CD4-positive, alpha-beta T cell treated with Interleukin-12 subunit alpha and Interleukin-12 subunit beta, for 1 hour (primary cell): ENCODE data around the gene KCNC1.

ENCODE experiments used
- DNase-seq: peaks from one replicate; pipeline ENCODE4 v3.0.0-alpha.2; 2020

KCNC1 gene

DNA sequence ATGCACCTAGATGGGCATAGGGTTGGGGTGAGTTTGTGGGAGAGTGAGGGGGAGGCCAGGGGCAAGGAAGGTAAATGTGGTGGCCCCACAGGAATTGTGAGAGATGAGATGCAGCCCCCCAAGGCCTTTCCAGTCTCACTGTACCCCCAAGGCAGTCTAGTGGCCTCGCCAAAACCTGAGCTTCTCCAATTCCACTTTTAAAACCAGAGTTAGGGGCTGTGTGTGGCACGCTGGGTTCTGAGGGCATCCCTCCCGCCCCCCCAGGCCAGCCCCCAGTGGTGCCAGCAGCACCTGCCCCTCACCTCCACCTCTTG, 40.4 kb downstream of the KCNC1 start:
- no peak for DNase-seq

DNA sequence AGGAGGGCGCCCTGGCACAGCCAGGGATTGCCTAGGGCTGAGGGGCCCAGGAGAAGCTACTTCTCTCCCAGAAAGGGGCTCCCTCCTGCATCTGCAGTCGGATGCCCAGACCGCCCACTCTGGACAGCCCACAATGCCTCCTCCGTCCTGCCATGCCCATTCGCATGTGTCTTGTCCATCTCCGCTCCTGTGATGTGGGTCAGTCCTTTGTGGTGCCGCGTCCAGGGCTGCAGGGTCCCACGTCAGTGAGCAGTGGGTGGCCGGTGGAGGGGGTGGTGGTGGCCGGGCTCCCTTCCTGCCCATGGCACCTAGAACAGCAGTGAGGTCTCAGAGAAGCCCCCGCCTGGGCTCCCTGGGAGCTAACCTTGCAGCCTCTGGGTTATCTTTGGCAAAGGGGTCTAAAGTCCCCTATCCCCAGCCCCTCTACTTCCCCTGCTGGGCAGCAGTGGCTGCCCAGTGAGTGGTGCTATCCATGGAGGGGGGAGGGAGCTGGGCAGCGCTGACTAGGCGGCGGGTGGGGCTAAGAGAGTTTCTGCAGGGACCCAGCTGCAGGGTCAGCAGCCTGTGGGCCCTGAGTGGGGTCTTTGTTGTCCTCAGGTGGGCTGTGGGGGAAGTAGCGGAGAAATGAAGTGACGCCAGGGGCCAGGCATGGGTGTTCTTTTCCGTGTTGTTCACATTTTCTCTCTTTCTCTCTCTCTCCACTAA, 41.1 kb downstream of the KCNC1 start:
- DNase-seq, result no peak

DNA sequence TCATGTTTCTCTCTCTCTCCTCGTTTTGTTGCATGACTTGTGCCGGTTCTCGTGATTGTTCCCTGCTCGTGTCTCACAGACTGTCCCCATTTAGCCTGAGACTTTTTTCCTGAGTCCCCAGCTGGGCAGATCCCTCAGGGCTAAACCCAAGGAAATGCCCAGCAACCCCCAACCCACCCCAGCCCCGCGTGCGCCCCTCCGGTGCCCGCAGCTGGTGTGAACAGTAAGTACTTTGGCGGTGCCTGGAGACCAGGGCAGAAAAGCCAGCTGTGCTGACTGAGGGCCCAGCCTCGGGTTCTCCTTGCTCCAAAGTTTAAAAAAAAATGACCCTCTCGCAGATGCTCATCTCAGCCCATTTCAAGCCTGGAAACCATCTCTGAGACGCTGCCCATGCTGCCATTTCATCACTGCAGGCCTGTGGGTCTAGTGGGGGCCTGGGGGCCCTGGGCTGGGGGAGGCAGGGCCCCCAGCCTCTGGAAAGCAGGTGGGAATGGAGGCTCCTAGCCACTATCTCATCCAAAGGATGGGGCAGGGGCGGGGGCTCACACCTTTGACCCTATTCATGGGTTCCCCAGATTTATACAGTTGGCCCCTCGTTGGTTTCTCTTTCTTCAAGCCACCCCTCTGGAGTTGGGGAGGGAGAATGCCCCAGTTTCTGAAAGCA, 41.8 kb downstream of the KCNC1 start:
- no peak for DNase-seq

DNA sequence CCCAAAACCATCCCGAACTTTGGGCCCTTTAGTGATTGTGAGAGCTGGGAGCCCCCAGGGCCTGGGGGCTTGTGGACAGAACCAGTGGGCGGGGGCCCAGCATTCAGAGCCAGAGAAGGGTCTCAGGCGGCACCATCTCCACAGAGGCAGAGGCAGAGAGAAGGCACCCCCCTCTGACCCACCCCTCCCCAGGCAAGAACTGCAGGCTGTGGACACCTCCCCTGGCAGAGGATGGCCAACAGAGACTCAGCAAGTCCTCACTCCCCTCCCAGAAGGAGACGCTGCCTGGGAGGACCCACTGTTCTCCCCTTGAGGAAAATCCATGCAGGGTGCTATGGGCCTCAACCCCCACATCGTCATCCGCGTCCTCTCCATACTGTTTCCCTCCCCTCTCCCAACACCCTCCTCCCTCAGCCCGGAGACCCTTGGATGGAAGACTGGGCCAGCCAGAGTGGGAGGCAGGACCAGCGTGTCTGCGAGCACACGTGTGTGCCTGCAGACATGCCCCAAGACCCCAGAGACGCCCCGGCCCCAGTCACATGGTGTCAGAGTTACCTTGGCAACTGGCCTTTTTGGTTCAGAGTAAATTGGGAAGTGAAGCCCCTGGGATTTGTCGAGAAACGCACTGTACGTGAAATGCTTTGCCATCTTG, 42.6 kb downstream of the KCNC1 start:
- DNase-seq, result no peak

DNA sequence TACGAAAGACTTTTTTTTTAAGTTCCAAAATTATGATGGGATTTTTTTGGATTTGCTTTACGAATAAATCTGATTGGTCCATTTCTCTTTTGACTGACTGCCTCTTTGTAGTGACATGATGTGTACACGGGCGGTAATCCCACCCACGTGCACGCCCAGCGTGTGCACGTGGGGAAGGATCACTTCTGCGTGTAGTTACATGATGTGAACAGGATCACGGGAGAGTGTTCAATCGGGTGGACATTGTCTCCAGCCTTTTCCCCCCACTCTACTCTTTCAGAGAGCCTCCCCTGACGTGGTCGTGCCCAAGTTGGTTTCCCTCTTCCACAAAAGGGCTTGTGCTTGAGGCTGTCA, 43.1 kb downstream of the KCNC1 start:
- DNase-seq, result no peak

DNA sequence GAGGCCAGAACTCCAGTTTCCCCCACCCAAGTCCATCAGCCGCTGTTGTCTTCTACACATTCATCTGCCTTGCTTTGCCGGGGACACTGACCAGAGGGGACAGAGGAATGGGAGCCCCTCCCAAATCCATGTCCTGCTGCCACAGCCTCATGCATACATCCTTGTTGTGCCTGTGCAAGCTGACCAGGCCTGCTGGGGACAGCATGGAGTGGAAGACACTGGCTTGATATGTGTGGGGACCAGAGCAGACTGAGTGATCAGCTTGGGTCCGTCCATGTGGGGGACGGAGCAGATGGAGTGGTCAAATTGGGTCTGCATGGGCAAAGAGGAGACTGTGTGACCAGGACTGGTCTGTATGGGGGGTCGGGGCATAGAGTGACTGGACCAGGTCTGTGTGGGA, 43.8 kb downstream of the KCNC1 start:
- no peak for DNase-seq

DNA sequence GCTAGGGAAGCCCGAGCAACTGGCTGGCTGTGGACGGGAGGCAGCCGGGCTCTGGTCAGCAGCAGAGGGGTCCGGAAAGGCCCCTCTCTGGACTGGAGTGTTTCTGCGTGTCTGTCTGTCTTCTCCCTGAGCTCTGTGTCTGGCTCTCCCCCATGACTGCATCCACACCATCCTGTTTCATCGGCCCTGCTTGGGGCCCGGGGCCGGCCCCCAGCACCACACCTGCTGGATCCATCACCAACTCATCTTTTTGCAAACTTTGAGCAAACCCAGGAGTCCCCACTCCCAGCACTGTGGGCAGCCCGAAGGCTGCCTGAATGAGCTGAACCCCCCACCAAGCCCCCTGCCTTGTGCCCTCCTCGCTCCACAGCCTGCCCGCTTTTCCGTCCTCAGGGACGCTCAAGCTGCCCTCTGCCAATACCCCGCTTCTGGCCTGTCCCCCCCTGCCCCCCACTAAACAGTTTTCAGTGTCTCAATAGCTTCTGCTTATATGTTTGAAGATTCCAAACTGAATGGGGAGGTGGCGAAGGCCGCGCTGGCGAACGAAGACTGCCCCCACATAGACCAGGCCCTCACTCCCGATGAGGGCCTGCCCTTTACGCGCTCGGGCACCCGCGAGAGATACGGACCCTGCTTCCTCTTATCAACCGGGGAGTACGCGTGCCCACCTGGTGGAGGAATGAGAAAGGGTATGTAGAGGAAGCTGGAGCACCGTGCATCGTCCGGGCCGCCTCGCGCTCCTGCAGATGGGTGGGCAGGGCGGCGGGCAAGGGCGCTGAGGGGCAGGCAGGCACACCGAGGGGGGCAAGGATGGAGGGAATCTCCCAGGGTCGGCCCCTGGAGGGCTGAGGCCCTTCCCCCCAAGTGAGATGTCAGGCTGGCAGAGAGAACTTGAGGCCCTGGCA, 44.6 kb downstream of the KCNC1 start:
- DNase-seq, result no peak

DNA sequence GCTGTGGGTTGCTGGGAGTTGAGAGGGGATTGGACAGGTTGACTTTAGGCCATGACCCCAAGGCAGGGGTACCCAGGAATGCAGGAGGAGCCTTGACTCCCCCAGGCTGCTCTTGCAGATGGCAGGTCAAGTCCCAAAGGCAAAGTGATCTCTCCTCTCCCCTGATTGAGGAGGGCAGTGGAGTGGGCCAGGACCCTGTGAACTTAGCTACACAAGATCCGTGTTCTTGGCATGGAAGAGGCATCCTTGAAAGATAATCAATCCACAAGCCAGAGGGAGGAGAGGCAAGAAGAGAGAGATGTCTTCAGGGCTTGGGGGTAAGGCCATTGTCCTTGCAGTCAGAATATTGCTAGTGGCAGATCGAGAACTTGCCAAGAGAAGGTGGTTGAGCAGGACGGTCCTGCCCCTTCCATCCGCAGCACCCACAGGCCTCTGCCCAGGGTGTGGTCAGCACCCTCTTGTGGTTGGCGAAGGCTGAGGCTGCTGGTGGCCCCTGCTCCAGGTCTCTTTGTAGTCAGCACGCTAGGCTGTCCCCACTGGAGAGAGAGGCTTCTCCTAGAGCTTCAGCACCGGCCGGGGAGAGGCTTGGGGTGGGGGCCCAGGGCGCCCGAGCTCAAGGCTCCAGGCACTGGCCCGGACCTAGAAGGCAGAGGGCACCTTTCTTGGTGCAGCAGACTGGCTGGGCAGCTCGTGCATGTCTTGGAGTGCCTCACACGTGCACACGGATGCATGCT, 45.4 kb downstream of the KCNC1 start:
- DNase-seq, result no peak

DNA sequence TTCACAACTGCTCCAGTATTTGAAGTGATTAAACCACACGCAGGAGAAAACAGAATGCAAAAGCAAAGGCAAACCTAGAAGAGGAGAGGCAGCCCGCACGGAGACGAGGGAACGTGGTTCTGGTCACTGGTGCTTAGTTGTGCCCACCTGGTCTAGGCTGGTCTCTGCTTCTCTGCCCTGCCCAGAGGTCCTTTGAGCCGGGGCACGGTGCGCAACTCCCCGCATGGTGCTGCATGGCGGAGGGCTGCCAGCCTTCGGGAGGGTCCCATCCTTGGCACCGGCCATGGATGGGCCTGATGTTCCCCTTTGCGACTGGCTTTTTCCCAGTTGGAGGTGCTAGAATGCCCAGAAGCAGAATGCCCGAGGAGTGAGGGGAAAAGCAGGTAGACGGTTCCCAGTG, 46.1 kb downstream of the KCNC1 start:
- no peak for DNase-seq

DNA sequence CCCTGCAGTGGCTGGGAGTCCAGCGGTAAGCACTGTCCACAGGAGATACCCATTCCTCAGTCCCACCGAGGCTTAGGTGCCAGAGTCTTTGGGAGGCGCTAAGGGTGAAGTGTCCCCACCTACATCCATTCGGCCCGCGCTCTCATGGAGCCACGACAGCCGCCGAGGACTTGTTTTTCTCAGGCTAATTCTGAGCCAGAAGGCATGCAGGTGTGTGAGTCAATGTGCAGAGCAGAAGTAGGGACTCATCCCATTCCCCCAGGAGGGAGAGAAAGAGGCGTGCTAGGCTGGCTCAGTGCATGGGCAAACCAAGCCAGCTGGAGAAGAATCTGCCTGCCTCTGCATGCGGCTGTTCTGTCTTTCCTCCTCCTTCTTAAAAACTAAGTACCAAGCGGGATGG, 46.6 kb downstream of the KCNC1 start:
- DNase-seq, result no peak

DNA sequence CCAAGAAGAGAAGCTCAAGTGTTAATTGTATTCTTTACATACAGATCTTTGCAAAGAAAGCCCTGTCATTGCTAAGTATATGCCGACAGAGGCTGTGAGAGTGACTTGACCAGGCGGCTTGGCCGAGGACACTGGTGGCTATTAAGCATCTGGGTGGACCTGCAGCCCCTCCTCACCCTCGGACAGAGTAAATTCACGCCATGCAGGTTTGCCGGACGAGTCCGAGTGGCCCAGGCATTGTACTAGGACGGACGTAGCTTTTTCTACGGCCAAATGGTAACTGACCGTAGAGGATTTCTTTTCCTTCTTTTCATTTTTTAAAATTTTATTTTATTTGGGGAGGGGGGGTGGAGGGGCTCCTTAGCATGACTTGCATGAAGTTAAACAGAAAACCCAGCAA, 47.0 kb downstream of the KCNC1 start:
- no peak for DNase-seq

DNA sequence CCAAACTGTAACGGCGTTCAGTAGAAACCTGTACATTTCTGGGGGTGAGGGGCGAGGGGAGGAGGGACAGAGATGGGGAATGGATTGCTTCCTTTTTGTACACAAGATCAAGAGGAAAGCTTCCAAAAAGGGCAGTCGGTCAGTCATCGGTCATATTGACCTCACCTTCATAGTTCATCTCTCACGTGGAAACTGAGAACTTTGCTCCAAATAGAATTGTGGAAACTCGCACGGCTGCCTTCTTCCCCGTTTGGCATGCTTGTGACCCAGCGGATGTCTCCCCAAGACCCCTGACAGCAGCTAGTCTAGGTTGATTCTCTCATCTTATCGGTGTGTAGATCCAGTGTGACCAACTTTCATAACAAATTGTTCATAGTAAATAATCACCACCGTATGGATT, 47.6 kb downstream of the KCNC1 start:
- no peak for DNase-seq

DNA sequence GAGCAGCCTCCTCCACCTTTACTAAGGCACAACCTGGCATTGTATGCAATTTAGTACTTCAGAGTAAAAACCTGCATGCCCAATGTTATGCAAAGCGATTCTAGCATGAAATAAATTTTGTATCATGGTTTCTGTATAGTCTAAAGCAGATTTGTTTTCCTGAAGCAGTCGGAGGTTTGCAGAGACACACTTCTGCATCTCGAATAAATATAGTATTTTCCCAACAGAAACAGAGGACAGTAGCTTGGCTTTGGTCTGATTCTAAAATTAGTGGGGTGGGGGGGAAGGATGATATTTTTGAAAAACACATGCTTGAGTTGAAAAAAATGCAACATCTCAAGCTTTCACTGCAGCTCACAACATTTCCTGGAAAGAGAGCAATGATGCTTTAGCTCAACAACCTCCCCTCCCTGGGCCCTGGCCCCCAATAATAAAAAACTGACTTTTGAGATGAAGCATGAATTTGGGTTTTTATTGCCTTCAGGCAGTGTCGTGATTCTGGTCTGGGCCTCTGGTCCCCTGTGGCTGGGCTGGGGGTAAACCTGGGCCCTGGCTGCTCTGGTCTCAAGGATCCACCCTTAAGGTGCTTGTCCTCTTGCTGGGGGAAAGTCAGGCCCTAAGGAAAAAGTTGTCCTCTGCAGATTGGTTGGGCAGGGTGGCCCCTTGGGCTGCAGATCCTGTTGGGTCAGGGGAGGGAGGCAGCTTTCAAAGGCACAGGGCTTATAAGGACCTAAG, 48.2 kb downstream of the KCNC1 start:
- DNase-seq, result no peak

DNA sequence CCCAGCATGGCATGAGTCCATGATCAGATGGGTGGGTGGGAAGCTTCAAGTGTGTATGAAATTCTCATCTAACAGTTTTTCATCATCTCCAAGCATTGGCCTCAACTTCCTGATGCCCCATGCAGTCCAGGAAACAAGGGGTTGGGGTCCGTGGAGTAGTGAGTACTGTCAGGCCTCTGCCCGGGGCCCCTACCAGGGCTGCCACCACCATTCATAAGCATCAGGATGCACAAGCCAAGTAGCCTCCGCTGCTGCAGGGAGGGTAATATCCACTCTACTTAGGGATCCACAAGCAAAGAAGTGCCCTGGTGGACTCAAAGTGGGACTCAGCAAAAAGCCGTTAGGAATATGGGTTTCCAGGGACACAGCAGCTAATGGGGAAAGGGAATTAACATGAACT, 49.3 kb downstream of the KCNC1 start:
- DNase-seq, result no peak

DNA sequence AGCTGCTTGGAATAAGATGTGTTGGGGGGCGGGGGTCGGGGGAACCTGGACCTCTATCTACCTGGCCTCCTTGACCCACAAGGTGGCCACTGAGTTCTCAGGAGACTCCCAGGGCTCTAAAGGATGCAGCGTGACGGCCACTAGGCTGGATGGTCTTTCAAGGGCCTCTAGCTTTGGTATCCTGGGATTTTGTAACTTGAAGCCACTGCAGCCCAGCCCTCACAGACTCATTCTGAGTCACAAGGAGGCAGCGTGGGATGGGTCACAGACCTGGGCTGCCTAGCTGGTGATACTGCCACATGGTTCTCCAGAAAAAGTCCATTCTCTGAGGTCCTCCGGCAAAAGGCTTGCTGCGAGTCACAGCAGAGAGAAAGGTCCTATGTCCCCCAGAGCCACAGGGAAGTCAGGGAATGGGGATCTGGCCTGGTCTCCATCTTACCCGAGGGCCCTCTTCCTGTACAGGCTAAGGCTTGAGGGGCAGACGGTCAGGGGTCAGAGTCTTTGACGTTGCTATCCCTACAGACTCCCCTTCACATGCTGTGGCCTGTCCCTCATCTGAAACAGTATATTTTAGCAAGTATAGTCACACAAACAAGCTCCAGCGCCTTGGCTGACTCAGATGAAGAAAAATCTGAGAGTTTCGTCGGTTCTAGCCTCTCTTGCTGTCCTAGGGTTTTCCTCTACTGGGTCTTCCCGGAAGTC, 52.4 kb downstream of the KCNC1 start:
- no peak for DNase-seq

DNA sequence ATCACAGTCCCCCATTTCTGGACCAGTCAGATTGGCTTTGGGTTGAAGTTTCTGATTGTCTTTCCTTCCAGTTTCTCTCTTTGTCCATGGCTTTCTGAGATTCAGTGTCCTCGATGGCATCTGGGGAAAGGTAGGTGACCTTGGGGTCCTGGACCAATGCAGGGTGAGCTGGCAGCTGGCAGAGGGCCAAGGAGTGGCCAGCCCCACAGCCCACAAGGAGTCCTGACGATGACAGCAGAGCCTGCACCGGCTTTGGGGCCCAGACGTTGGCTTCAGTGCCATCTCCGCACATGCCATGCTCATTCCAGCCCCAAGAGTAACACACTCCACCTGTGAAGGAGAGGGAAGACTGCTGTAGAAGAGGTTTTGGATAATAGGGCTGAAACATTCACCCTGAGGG, 53.5 kb downstream of the KCNC1 start:
- no peak for DNase-seq

DNA sequence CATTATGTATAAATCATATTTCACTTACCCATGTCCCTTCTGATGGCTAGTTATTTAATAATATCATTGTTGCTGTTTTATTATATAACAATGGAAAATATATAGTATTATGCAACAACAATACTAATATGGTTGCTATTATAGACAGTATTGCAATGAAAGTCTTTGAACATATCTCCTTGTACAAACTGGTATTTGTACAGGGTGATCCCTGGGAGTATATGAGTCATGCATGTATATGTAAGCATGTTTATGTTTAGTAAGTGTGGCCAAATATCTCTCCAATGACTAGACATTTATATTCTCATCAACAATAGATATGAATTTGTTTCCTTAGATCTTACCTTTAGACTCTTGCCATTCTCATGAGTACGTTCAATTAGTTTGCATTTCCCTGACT, 55.9 kb downstream of the KCNC1 start:
- DNase-seq, result no peak

DNA sequence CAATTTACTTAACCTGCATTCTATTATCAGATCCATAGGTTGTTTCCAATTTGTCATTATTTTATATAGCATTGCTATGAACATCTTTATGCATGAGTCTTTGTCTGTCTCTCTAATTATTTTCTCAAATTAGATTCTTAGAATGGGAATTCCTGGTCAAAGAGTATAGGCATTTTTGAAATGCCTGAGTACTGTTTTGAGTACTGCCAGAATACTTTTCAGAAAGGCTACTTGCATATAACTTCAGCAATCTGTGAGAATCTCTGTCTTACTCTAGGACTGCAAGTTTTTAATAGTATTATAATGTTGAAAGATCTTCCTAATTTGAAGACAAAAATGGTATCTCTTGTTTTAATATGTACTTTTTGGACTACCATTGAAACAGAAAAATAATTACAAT, 56.6 kb downstream of the KCNC1 start:
- no peak for DNase-seq

DNA sequence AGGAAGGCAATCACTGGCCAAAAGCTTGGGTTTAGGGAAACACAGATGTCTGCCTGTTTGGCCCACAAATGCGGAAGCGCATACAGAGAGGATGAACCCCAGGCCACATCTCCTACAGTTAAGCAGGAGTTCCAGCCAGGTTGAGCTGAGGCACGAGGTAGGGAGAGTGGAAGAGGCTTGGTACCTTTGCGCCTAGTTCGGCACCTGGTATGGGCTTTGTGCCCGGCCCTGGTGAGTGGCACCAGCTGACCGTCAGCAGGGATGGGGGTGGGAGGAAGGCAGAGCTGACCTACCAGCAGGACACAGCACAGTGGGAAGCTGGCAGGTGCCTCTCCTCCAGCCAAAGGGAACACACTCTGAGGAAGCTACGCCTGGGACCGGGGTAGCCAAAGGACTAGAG, 57.6 kb downstream of the KCNC1 start:
- DNase-seq, result no peak

DNA sequence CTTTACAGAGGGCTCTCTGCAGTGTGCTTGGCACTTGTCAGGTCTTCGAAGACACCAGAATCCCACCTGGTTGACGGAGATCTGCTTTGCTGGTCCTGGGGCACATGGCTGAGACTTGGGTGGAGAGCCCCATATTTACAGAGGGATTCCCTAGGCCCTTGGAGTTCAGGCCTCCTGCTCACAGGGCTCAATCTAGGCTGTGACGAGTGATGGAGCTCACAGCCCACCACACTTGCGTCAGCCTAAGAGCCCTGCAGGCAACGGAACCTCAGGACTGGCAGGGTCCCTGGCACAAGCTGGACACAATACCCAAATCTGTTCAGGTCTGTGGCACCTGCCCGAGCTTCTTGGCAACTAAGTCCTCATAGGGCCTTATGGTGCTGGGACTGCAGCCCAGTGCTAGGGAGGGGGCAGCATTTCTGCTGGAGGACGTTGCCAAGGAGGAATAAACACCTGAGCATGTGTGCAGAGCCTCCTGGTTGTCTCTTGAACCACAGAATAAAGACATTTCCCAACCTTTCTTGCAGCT, 59.1 kb downstream of the KCNC1 start:
- no peak for DNase-seq

DNA sequence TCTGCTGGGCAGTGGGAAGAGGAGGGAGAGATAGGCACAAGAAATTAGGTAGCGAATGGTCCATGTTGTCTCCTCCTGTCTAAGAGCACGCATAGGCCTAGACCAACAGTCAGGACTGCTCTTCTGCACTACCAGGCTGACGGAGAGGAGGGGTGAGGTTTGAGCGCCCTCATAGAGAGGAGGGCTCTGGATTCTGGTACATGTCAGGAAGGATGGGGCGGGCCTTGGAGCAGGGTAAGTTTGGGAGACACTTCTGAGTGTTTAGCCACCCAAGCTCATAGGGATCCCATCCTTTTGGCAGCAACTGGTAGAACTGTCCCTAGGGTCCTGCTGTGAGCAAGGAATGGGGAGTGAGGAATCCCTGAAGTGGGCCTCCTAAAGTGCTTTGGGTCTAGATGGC, 60.4 kb downstream of the KCNC1 start:
- DNase-seq, result no peak
